Stomach (tissue), 9 donors: ENCODE data around the gene ANKRD44. TPM values are rescaled to one million over a fixed set of nuclear protein-coding genes. Genes with fewer than 3 reads are reported as not detected.

Source experiments
- DNase-seq, 2 donors: peaks; one replicate each; pipeline versions ENCODE4 v3.0.0 to v3.0.0-alpha.2; 2013 to 2019
- H3K27ac ChIP-seq, 5 donors: fragments of 200-600 bp in 4 of 5; sonication (generic) in 4 of 5; one replicate each; pipeline ENCODE4 v1.5.1; 2013 to 2019; ENCODE audit warnings: mild to moderate bottlenecking in 1 of 5, moderate library complexity in 1 of 5
- H3K27me3 ChIP-seq, 3 donors: fragments of 200-600 bp; sonication (generic); one replicate each; pipeline ENCODE4 v1.5.1; 2017 to 2019; ENCODE audit warnings: mixed run types in 1 of 3
- H3K36me3 ChIP-seq, 4 donors: fragments of 200-600 bp; sonication (generic); 1 replicate in 3 of 4; 2 replicates in 1 of 4; pipeline ENCODE4 v1.5.1; 2016 to 2019
- H3K4me1 ChIP-seq, 4 donors: fragments of 200-600 bp; sonication (generic); one replicate each; pipeline ENCODE4 v1.5.1; 2016 to 2019
- H3K4me3 ChIP-seq, 4 donors: fragments of 200-600 bp; sonication (generic) in 3 of 4; one replicate each; pipeline ENCODE4 v1.5.1; 2016 to 2019; ENCODE audit warnings: mild to moderate bottlenecking in 1 of 4
- H3K9me3 ChIP-seq, 4 donors: fragments of 200-600 bp; sonication (generic); one replicate each; pipeline ENCODE4 v1.5.1; 2016 to 2019
- CTCF ChIP-seq, 7 experiments: fragments of 450-650 bp in 4 of 7; fragments of 200-600 bp in 3 of 7; sonication (generic) in 3 of 7; IDR thresholded peaks; one replicate each; pipeline ENCODE4 v1.5.1; 2016 to 2019; ENCODE audit warnings: antibody characterized with exemption in 7 of 7, control low read depth in 2 of 7, mild to moderate bottlenecking in 1 of 7
- EP300 ChIP-seq: sonication (generic); formaldehyde crosslinking; IDR thresholded peaks from one replicate; pipeline ENCODE4 v1.6.1; 2017; ENCODE audit warnings: antibody characterized with exemption
- POLR2A ChIP-seq, 4 donors: fragments of 450-650 bp; IDR thresholded peaks; one replicate each; pipeline ENCODE4 v1.6.1; 2016; ENCODE audit warnings: antibody characterized with exemption in 4 of 4, control low read depth in 2 of 4, mild to moderate bottlenecking in 1 of 4, moderate library complexity in 1 of 4
- POLR2AphosphoS5 ChIP-seq, 3 donors: sonication (generic); formaldehyde crosslinking; IDR thresholded peaks; one replicate each; pipeline ENCODE4 v1.6.1; 2016; ENCODE audit warnings: antibody characterized with exemption in 3 of 3
- WGBS, 5 donors: extraction: QIAGEN DNeasy Blood & Tissue Kit in 3 of 5; methylation state at CpG; one replicate each; pipeline versions ENCODE4 v1.1.5 to v1.1.7; 2013 to 2018; 5-methylcytosine and 5-hydroxymethylcytosine counted together
- intact Hi-C: fragments of 100-400 bp; cut with DNase I; formaldehyde crosslinking; loops from one replicate; pipeline ENCODE4 v1.15.1; 2023; ENCODE audit warnings: low total_unique reads
- polyA plus RNA-seq, 3 donors: library from polyadenylated mRNA; stranded (reverse); fragments of 200-250 nt; gene quantifications; one replicate each; pipeline ENCODE4 v1.2.3, GENCODE V29; 2013
- total RNA-seq, 5 donors: library from RNA; depleted of rRNA; stranded (reverse); fragments of >200 nt; gene quantifications; one replicate each; pipeline versions ENCODE4 v1.1.0 to v1.2.3, GENCODE V29; 2014 to 2016
- donor health status: healthy with polysubstance abuse.
- donor health status: Bipolar disorder and iron deficiency.
- donor health status: healthy.

Gene ANKRD44
- total and polyA plus RNA-seq, 8 donors: 1.2 to 58.4 (median 7.0) TPM

- H3K4me3 ChIP-seq: no peak overlapping the region
- no peaks in the 10 kb centered on the region for H3K27me3 ChIP-seq
- H3K36me3 ChIP-seq: no peaks in the 10 kb centered on the region
- TF ChIP-seq POLR2A (IDR thresholded peaks at IDR 0.05) (no peak), CTCF (IDR thresholded peaks at IDR 0.05) (no peak), POLR2AphosphoS5 (IDR thresholded peaks at IDR 0.05) (peak in 2 of 3 donors; percentile 34 to 65)
- H3K27ac ChIP-seq: peak overlapping the region in 1 of 5 donors; percentile 19
- peaks cover 0 to 30% (median 7%) of the 10 kb centered on the region in 4 donors for H3K4me1 ChIP-seq
- intact Hi-C loops: no loop called here
- WGBS, 5 donors: 27 to 70% (median 43%) methylated on average over 1 of the region's 1 CpG
- no peaks in the 10 kb centered on the region for H3K9me3 ChIP-seq
- DNase-seq: peak; percentile 46 to 68
Observed at GRCh38 chr2:196963961-196964360, 346.6 kb downstream of the ANKRD44 start.

- Histone ChIP-seq H3K4me1 (peaks cover 0 to 30% (median 7%) of the 10 kb centered on the region in 4 donors), H3K36me3 (no peaks in the 10 kb centered on the region), H3K27ac (no peak overlapping the region), H3K27me3 (no peaks in the 10 kb centered on the region), H3K9me3 (no peaks in the 10 kb centered on the region), H3K4me3 (no peak overlapping the region)
- TF ChIP-seq POLR2A (IDR thresholded peaks at IDR 0.05): no peak
- TF ChIP-seq EP300: no peak
- no peak for TF ChIP-seq CTCF (IDR thresholded peaks at IDR 0.05)
- TF ChIP-seq POLR2AphosphoS5 (IDR thresholded peaks at IDR 0.05): no peak
- no peak for DNase-seq
- 72 to 85% (median 81%) methylated on average over 2 of the region's 2 CpGs for WGBS, 5 donors
- intact Hi-C loops: no loop called here
Observed at GRCh38 chr2:196963043-196963442, 347.5 kb downstream of the ANKRD44 start.

- Histone ChIP-seq H3K27ac (no peak overlapping the region), H3K4me1 (peaks cover 0 to 29% (median 6%) of the 10 kb centered on the region in 4 donors), H3K27me3 (no peaks in the 10 kb centered on the region), H3K36me3 (no peaks in the 10 kb centered on the region), H3K9me3 (no peaks in the 10 kb centered on the region), H3K4me3 (no peak overlapping the region)
- TF ChIP-seq POLR2A (IDR thresholded peaks at IDR 0.05) (no peak), CTCF (IDR thresholded peaks at IDR 0.05) (no peak), EP300 (no peak), POLR2AphosphoS5 (IDR thresholded peaks at IDR 0.05) (no peak)
- intact Hi-C loops: no loop called here
- DNase-seq: no peak
- WGBS, 5 donors: 80 to 90% (median 84%) methylated on average over 2 of the region's 2 CpGs
Observed at GRCh38 chr2:196962325-196962724, 348.3 kb downstream of the ANKRD44 start.

- TF ChIP-seq CTCF (IDR thresholded peaks at IDR 0.05) (no peak), EP300 (no peak), POLR2A (IDR thresholded peaks at IDR 0.05) (no peak), POLR2AphosphoS5 (IDR thresholded peaks at IDR 0.05) (no peak)
- Histone ChIP-seq H3K27me3 (no peaks in the 10 kb centered on the region), H3K4me3 (no peak overlapping the region), H3K9me3 (no peaks in the 10 kb centered on the region), H3K4me1 (peaks cover 0 to 24% (median 5%) of the 10 kb centered on the region in 4 donors), H3K36me3 (no peaks in the 10 kb centered on the region), H3K27ac (no peak overlapping the region)
- intact Hi-C loops: no loop called here
- DNase-seq: no peak
Observed at GRCh38 chr2:196961889-196962288, 348.7 kb downstream of the ANKRD44 start.
